Measurements from ENCODE around the gene LRP1B. TPM values are rescaled to one million over a fixed set of nuclear protein-coding genes. Genes with fewer than 3 reads are reported as not detected.

LRP1B gene
- total RNA-seq, 1 donor from 2014 or later = not detected

DNA sequence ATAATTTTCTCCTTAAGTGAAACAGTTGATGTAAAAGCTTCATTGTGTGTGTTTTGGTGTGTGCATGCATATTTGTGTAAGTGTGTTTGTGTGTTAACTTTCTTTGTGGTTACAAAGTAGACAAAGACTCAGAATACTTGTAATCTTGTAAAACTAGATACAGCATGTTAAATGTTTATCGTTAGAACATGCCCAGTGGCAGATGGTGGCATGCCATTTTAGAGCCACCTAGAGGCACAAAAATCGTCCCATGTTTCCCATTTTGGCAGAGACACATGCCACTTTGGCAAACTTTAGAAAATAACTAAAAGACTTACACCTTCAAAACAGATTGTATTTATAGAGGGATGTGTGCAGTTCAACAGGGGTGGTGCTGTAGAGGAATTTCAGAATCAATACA lies 224.1 kb downstream of the LRP1B start:
- H3K36me3 Mint-ChIP-seq (ENCODE audit: low read depth) = no peaks in the 10 kb centered on the region
- H3K4me1 Mint-ChIP-seq = no peaks in the 10 kb centered on the region
- ATAC-seq (ENCODE audit: low read depth) (no peak), DNase-seq (no peak)
- POLR2A ChIA-PET = no interaction called here
- no peaks in the 10 kb centered on the region for H3K27me3 Mint-ChIP-seq
- no peak overlapping the region for H3K4me3 Mint-ChIP-seq
- intact Hi-C loops (cut with micrococcal nuclease) = no loop called here
- no peak for TF ChIP-seq CTCF (IDR thresholded peaks at IDR 0.05)
- no peak overlapping the region for H3K27ac Mint-ChIP-seq
- CTCF ChIA-PET = no interaction called here
- no peaks in the 10 kb centered on the region for H3K9me3 Mint-ChIP-seq

GRCh38 chr2:141900826-141901225 lies 230.0 kb downstream of the LRP1B start:
- no peaks in the 10 kb centered on the region for H3K27me3 Mint-ChIP-seq
- ATAC-seq (ENCODE audit: low read depth) (no peak), DNase-seq (no peak)
- no peaks in the 10 kb centered on the region for H3K9me3 Mint-ChIP-seq
- no peaks in the 10 kb centered on the region for H3K4me1 Mint-ChIP-seq
- H3K4me3 Mint-ChIP-seq = no peak overlapping the region
- H3K36me3 Mint-ChIP-seq (ENCODE audit: low read depth) = no peaks in the 10 kb centered on the region
- CTCF ChIA-PET = no interaction called here
- POLR2A ChIA-PET = no interaction called here
- no peak for TF ChIP-seq CTCF (IDR thresholded peaks at IDR 0.05)
- no peak overlapping the region for H3K27ac Mint-ChIP-seq
- intact Hi-C loops (cut with micrococcal nuclease) = no loop called here

DNA sequence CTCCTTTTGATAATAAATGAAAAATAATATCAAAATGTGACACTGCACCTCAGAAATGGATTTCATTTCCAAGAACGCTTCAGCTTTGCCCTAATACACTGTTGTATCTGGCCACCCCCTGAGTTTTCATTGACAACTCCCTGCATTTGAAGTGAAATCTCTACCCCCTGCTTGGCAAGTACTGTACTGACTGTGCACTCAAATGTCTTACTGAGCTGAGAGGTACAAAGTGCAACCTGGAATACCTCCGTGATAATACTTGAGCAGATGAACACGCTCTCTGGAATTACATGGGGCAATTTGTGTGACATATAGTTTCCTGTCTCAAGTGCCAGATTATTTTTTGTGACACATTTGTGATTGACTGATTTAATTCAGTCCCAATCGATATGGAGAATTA lies 231.1 kb downstream of the LRP1B start:
- Mint-ChIP-seq H3K9me3 (no peaks in the 10 kb centered on the region), H3K36me3 (ENCODE audit: low read depth) (no peaks in the 10 kb centered on the region), H3K4me3 (no peak overlapping the region), H3K27me3 (no peaks in the 10 kb centered on the region), H3K27ac (no peak overlapping the region), H3K4me1 (no peaks in the 10 kb centered on the region)
- ATAC-seq (ENCODE audit: low read depth) (no peak), DNase-seq (no peak)
- intact Hi-C loops (cut with micrococcal nuclease) = no loop called here
- CTCF ChIA-PET = no interaction called here
- POLR2A ChIA-PET = no interaction called here
- no peak for TF ChIP-seq CTCF (IDR thresholded peaks at IDR 0.05)

DNA sequence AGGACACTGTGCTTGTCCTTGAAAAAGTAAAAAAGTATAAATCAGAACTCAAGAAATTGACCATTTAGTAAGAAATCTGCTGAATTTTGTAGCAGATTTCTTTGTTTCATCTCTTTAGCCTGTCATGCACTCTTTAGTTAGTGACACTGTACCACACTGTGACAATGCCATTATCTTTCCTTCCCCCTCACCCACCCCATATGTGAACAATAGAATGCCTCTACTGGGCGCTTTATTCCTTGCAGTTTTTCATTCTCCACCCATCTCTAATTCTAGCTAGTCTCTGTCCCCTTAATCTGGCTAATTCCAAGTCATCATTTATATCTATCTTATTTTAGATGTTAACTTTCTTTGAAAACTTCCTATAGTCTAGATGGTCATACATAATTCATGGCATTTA lies 241.0 kb downstream of the LRP1B start:
- POLR2A ChIA-PET = no interaction called here
- ATAC-seq (ENCODE audit: low read depth) (no peak), DNase-seq (no peak)
- no peaks in the 10 kb centered on the region for H3K9me3 Mint-ChIP-seq
- H3K4me1 Mint-ChIP-seq = no peaks in the 10 kb centered on the region
- no peak for TF ChIP-seq CTCF (IDR thresholded peaks at IDR 0.05)
- no peaks in the 10 kb centered on the region for H3K36me3 Mint-ChIP-seq (ENCODE audit: low read depth)
- no peaks in the 10 kb centered on the region for H3K27me3 Mint-ChIP-seq
- H3K4me3 Mint-ChIP-seq = no peak overlapping the region
- intact Hi-C loops (cut with micrococcal nuclease) = no loop called here
- CTCF ChIA-PET = no interaction called here
- H3K27ac Mint-ChIP-seq = no peak overlapping the region

- H3K4me1 Mint-ChIP-seq = no peaks in the 10 kb centered on the region
- no peaks in the 10 kb centered on the region for H3K9me3 Mint-ChIP-seq
- no peak overlapping the region for H3K27ac Mint-ChIP-seq
- DNase-seq (no peak), ATAC-seq (ENCODE audit: low read depth) (no peak)
- intact Hi-C loops (cut with micrococcal nuclease) = no loop called here
- TF ChIP-seq CTCF (IDR thresholded peaks at IDR 0.05) = no peak
- ChIA-PET CTCF (no interaction called here), POLR2A (no interaction called here)
- no peaks in the 10 kb centered on the region for H3K27me3 Mint-ChIP-seq
- no peak overlapping the region for H3K4me3 Mint-ChIP-seq
- H3K36me3 Mint-ChIP-seq (ENCODE audit: low read depth) = no peaks in the 10 kb centered on the region
Measured at GRCh38 chr2:141888987-141889555, 241.7 kb downstream of the LRP1B start.

All from activated B cell treated with CpG ODN at 0.5 μM for 24 hours (primary cell).